Lower leg skin (tissue), 4 donors: ENCODE data around the gene CAMKMT. TPM values are rescaled to one million over a fixed set of nuclear protein-coding genes. Genes with fewer than 3 reads are reported as not detected.

Experiments
- DNase-seq, 2 donors: peaks; one replicate each; pipeline ENCODE4 v3.0.0-alpha.2; 2019; ENCODE audit warnings: low spot score in 2 of 2
- H3K4me3 ChIP-seq: fragments of 200-600 bp; sonication (generic); 2 replicates; pipeline ENCODE4 v1.5.1; 2017; ENCODE audit warnings: mild to moderate bottlenecking, low read depth; ENCODE audit not compliant: poor library complexity, severe bottlenecking
- POLR2A ChIP-seq, 2 donors: fragments of 450-650 bp; IDR thresholded peaks; one replicate each; pipeline ENCODE4 v1.6.1; 2016 to 2017; ENCODE audit warnings: antibody characterized with exemption in 2 of 2, mild to moderate bottlenecking in 1 of 2, moderate library complexity in 1 of 2
- WGBS, 2 donors: methylation state at CpG; one replicate each; pipeline ENCODE4 v1.1.5; 2018; 5-methylcytosine and 5-hydroxymethylcytosine counted together
- intact Hi-C: fragments of 100-400 bp; cut with DNase I; formaldehyde crosslinking; loops from one replicate; pipeline ENCODE4 v1.15.0; 2023; ENCODE audit warnings: low total_unique reads
- total RNA-seq, 4 donors: library from RNA; depleted of rRNA; stranded (reverse); fragments of >200 nt; gene quantifications; one replicate each; pipeline ENCODE4 v1.1.0, GENCODE V29; 2016
- TF ChIP-seq, protein P1 (sequence below), 3 donors: fragments of 450-650 bp; IDR thresholded peaks; one replicate each; pipeline ENCODE4 v1.5.1; 2016; ENCODE audit warnings: antibody characterized with exemption in 3 of 3, mild to moderate bottlenecking in 3 of 3, moderate library complexity in 2 of 3

CAMKMT gene
- total RNA-seq, 4 donors from 2014 or later = 4.2 to 18.3 (median 9.8) TPM

DNA sequence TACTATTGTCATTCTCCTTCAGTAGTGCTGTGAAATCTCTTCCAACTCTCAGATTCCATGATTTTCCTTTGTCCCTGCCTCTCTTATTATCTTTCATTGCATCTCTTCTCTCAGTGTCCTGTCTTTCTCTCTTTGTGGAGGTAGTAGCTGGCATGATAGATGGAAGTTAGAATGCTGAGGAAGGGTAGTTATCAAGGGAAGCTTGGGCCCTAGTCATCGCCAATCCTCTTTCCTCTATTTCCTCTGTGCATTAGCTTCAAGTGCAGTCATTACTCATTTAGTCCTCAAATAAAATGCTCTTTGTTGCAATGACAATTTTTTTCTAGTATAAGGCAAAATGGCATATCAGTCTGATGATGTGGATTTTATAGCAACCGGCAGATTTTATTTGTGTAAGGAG is 207.7 kb downstream of the CAMKMT start:
- no peak for TF ChIP-seq POLR2A (IDR thresholded peaks at IDR 0.05)
- TF ChIP-seq, protein P1, sequence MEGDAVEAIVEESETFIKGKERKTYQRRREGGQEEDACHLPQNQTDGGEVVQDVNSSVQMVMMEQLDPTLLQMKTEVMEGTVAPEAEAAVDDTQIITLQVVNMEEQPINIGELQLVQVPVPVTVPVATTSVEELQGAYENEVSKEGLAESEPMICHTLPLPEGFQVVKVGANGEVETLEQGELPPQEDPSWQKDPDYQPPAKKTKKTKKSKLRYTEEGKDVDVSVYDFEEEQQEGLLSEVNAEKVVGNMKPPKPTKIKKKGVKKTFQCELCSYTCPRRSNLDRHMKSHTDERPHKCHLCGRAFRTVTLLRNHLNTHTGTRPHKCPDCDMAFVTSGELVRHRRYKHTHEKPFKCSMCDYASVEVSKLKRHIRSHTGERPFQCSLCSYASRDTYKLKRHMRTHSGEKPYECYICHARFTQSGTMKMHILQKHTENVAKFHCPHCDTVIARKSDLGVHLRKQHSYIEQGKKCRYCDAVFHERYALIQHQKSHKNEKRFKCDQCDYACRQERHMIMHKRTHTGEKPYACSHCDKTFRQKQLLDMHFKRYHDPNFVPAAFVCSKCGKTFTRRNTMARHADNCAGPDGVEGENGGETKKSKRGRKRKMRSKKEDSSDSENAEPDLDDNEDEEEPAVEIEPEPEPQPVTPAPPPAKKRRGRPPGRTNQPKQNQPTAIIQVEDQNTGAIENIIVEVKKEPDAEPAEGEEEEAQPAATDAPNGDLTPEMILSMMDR (IDR thresholded peaks at IDR 0.05) = no peak
- intact Hi-C loops = no loop called here
- DNase-seq = no peak
- no peak overlapping the region for H3K4me3 ChIP-seq
- 92 to 98% methylated on average over 2 of the region's 2 CpGs for WGBS, 2 donors

DNA sequence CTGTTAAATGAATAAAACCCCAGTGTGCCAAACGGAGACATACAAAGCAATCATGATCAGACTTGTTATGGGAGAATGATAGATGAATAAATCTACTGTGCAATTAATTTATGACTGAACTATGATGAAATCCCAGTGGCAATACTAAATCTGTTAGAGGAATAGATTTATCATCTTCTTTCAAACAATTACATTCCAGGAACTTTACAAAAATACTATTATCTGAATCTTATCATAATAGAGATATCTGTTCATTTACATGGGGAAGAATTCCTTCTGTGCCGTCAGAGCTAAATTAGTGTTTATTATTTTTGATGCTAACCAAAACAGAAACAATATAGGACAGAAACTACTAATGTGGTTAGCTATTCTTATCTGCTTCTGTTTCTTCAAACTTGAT is 208.5 kb downstream of the CAMKMT start:
- intact Hi-C loops = no loop called here
- TF ChIP-seq, protein P1 (IDR thresholded peaks at IDR 0.05) = no peak
- no peak for TF ChIP-seq POLR2A (IDR thresholded peaks at IDR 0.05)
- no peak overlapping the region for H3K4me3 ChIP-seq
- DNase-seq = no peak
- WGBS, 2 donors = 50 to 52% methylated on average over 2 of the region's 2 CpGs

DNA sequence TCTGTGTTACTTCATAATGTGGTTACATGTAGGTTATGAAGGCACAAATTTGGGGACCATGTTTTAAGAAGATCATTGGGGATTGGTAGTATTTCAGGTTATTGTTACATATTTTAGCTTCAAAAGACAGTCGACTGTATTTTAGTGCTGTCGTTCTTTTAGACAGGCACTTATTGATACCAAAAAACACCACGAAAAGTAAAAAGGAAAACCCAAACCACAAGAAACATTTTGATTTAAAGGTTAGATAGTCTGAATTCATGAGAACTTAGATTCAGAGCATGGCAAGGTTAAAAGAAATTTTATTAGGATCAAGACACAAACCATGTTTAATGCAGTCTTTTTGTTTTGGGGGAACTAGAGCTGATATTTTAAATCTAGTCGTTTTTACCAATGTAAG is 209.0 kb downstream of the CAMKMT start:
- intact Hi-C loops = no loop called here
- TF ChIP-seq, protein P1 (IDR thresholded peaks at IDR 0.05) = no peak
- TF ChIP-seq POLR2A (IDR thresholded peaks at IDR 0.05) = no peak
- no peak for DNase-seq
- H3K4me3 ChIP-seq = no peak overlapping the region
- WGBS, 2 donors = 83 to 87% methylated on average over 4 of the region's 4 CpGs

DNA sequence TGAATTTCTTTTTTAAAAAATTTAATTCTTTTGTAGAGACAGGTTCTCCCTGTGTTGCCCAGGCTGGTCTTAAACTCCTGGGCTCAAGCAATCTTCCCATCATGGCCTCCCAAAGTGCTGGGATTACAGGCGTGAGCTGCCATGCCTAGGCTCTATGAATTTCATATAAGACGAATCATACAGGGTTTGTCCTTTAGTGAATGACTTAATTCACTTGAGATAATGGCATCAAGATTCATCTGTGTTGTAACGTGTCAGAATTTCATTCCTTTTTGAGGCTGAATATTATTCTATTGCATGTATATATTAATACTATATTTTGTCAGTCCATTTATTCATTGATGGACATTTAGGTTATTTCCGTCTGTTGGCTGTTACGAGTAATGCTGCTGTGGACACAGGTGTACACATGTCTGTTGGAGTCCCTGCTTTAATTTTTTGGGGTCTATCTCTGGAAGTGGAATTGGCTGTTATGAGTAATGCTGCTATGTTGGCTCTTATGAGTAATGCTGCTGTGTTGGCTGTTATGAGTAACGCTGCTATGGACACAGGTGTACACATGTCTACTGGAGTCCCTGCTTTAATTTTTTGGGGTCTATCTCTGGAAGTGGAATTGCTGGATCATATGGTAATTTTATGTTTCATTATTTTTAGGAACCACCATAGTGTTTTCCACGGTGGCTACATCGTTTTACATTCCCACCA is 210.6 kb downstream of the CAMKMT start:
- TF ChIP-seq, protein P1 (IDR thresholded peaks at IDR 0.05) = no peak
- TF ChIP-seq POLR2A (IDR thresholded peaks at IDR 0.05) = no peak
- intact Hi-C loops = no loop called here
- no peak for DNase-seq
- no peak overlapping the region for H3K4me3 ChIP-seq
- WGBS, 2 donors = 80 to 88% methylated on average over 8 of the region's 8 CpGs

DNA sequence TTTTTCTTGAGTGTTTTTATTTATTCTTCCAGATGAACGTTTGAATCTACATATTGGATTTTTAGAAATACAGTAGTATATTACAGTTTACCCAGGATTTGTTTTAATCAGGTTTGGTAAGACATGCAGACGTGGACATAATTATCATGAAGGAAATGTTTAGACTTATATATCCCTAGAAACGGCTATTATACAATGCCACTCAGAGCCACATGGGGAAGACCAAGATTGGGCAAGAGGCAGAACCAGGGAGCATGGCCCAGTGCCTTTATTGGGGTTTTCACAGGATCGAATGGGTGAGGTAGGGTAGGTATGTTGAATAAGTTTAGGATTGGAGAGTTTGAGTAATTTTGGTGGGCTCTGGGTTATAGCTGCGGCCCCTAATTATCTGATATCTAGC is 212.2 kb downstream of the CAMKMT start:
- WGBS, 2 donors = 88 to 92% methylated on average over 5 of the region's 5 CpGs
- intact Hi-C loops = no loop called here
- no peak for DNase-seq
- TF ChIP-seq, protein P1 (IDR thresholded peaks at IDR 0.05) = no peak
- no peak for TF ChIP-seq POLR2A (IDR thresholded peaks at IDR 0.05)
- no peak overlapping the region for H3K4me3 ChIP-seq
